PC-9 (cell line): ENCODE measurements around the gene WWC2. TPM values are rescaled to one million over a fixed set of nuclear protein-coding genes. Genes with fewer than 3 reads are reported as not detected.

Experiments
- BruUV-seq: library from RNA; stranded (reverse); fragments of 400-500 nt; replicated peaks from 2 replicates; lab custom pipeline; 2021; lab: Mats Ljungman, UMichigan
- CTCF ChIA-PET: fragments of 300-600 bp; sonication (Branson Sonifier 250); formaldehyde crosslinking; loops from one replicate; lab custom pipeline; 2022; ENCODE audit warnings: antibody characterized with exemption; lab: Charles Lee
- POLR2A ChIA-PET: fragments of 300-600 bp; sonication (Branson Sonifier 250); formaldehyde crosslinking; loops from one replicate; lab custom pipeline; 2022; ENCODE audit warnings: antibody characterized with exemption; ENCODE audit not compliant: unreplicated experiment; lab: Charles Lee
- DNase-seq, 2 experiments: peaks; one replicate each; pipeline versions ENCODE4 v3.0.0 to v3.0.0-alpha.2; 2015 to 2022; ENCODE audit warnings: mixed read lengths in 1 of 2
- H2AFZ ChIP-seq: fragments of 200-600 bp; sonication (generic); 2 replicates; pipeline ENCODE4 v1.8.1; 2017; ENCODE audit warnings: antibody characterized with exemption
- H3F3A ChIP-seq: fragments of 200-600 bp; sonication (generic); 2 replicates; pipeline ENCODE4 v1.8.1; 2017; ENCODE audit warnings: antibody characterized with exemption, mild to moderate bottlenecking, low read depth; ENCODE audit not compliant: insufficient read depth
- H3K27ac ChIP-seq: fragments of 200-600 bp; sonication (generic); 2 replicates; pipeline ENCODE4 v1.6.1; 2016; ENCODE audit warnings: mixed run types
- H3K27me3 ChIP-seq: fragments of 200-600 bp; sonication (generic); 2 replicates; pipeline ENCODE4 v1.6.1; 2016; ENCODE audit warnings: low read depth, mixed run types; ENCODE audit not compliant: insufficient read depth
- H3K36me3 ChIP-seq: fragments of 200-600 bp; sonication (generic); 2 replicates; pipeline ENCODE4 v1.6.1; 2016; ENCODE audit warnings: low read depth, mixed run types
- H3K4me1 ChIP-seq: fragments of 200-600 bp; sonication (generic); replicated peaks from 2 replicates; pipeline ENCODE4 v1.6.1; 2016; ENCODE audit warnings: mixed run types; ENCODE audit not compliant: insufficient read depth
- H3K4me2 ChIP-seq: fragments of 200-600 bp; sonication (generic); 2 replicates; pipeline ENCODE4 v1.6.1; 2017; ENCODE audit warnings: mixed run types
- H3K4me3 ChIP-seq: fragments of 200-600 bp; sonication (generic); 2 replicates; pipeline ENCODE4 v1.6.1; 2016; ENCODE audit warnings: mixed run types
- H3K79me2 ChIP-seq: fragments of 200-600 bp; sonication (generic); 2 replicates; pipeline ENCODE4 v1.6.1; 2017; ENCODE audit warnings: low read depth, mixed run types
- H3K9me2 ChIP-seq: fragments of 200-600 bp; sonication (generic); 2 replicates; pipeline ENCODE4 v1.8.1; 2017; ENCODE audit warnings: mild to moderate bottlenecking; ENCODE audit not compliant: insufficient read depth
- H3K9me3 ChIP-seq: fragments of 200-600 bp; sonication (generic); 2 replicates; pipeline ENCODE4 v1.8.1; 2016; ENCODE audit warnings: low read depth; ENCODE audit not compliant: insufficient read depth
- H4K20me1 ChIP-seq: fragments of 200-600 bp; sonication (generic); 2 replicates; pipeline ENCODE4 v1.8.1; 2017; ENCODE audit not compliant: insufficient read depth
- CTCF ChIP-seq: fragments of 200-600 bp; sonication (generic); conservative IDR thresholded peaks from 2 replicates; pipeline ENCODE4 v1.6.1; 2017; ENCODE audit warnings: mixed run types, antibody characterized with exemption, mild to moderate bottlenecking, moderate library complexity
- EZH2 ChIP-seq: fragments of 200-600 bp; sonication (generic); IDR thresholded peaks from 2 replicates; pipeline ENCODE4 v1.8.0; 2017; ENCODE audit warnings: antibody characterized with exemption, low read depth
- intact Hi-C: fragments of 100-400 bp; cut with micrococcal nuclease; formaldehyde crosslinking; loops from one replicate; pipeline ENCODE4 v1.10.0; 2022; ENCODE audit not compliant: unreplicated experiment
- total RNA-seq: library from RNA; stranded (reverse); gene quantifications from 2 replicates; pipeline ENCODE4 v1.2.3, GENCODE V29; 2021

The WWC2 gene
- total RNA-seq, 1 experiment from 2014 or later, result 42.3 TPM

- Histone ChIP-seq H4K20me1 (no peaks in the 10 kb centered on the region), H3K4me2 (no peak overlapping the region), H3F3A (no peaks in the 10 kb centered on the region), H3K27me3 (no peaks in the 10 kb centered on the region), H3K36me3 (no peaks in the 10 kb centered on the region), H2AFZ (no peak overlapping the region), H3K4me3 (no peak overlapping the region), H3K79me2 (no peaks in the 10 kb centered on the region), H3K4me1 (no peaks in the 10 kb centered on the region), H3K27ac (no peak overlapping the region), H3K9me3 (no peaks in the 10 kb centered on the region), H3K9me2 (no peaks in the 10 kb centered on the region)
- no TSS peak for BruUV-seq
- POLR2A ChIA-PET, result no interaction called here
- CTCF ChIA-PET, result no interaction called here
- DNase-seq, result no peak
- no peak for TF ChIP-seq CTCF
- no peak for TF ChIP-seq EZH2
- intact Hi-C loops, result no loop called here
Observed at GRCh38 chr4:183360161-183360919, 261.3 kb downstream of the WWC2 start.

GRCh38 chr4:183362036-183362435 is 263.0 kb downstream of the WWC2 start:
- Histone ChIP-seq H3K9me2 (no peaks in the 10 kb centered on the region), H3K79me2 (no peaks in the 10 kb centered on the region), H3F3A (no peaks in the 10 kb centered on the region), H3K4me3 (no peak overlapping the region), H4K20me1 (no peaks in the 10 kb centered on the region), H3K36me3 (no peaks in the 10 kb centered on the region), H3K27me3 (no peaks in the 10 kb centered on the region), H3K27ac (no peak overlapping the region), H3K9me3 (no peaks in the 10 kb centered on the region), H3K4me2 (no peak overlapping the region), H2AFZ (no peak overlapping the region), H3K4me1 (no peaks in the 10 kb centered on the region)
- ChIA-PET CTCF (no interaction called here), POLR2A (no interaction called here)
- DNase-seq, result no peak
- no TSS peak for BruUV-seq
- TF ChIP-seq EZH2, result no peak
- TF ChIP-seq CTCF, result no peak
- intact Hi-C loops, result no loop called here

- BruUV-seq, result no TSS peak
- CTCF ChIA-PET, result interaction anchor here (0.6 kb wide), 1 partner anchor 13 kb away, joined by 3 read pairs; no protein-coding TSS in a partner anchor
- no peak overlapping the region for H2AFZ ChIP-seq
Observed at GRCh38 chr4:183362916-183363542, 264.0 kb downstream of the WWC2 start.

More at GRCh38 chr4:183362916-183363542, 264.0 kb downstream of the WWC2 start:
- no peaks in the 10 kb centered on the region for H3K79me2 ChIP-seq
- intact Hi-C loops, result no loop called here
- no peaks in the 10 kb centered on the region for H3K36me3 ChIP-seq
- POLR2A ChIA-PET, result no interaction called here
- no peak overlapping the region for H3K27ac ChIP-seq
- no peaks in the 10 kb centered on the region for H3F3A ChIP-seq
- H3K4me3 ChIP-seq, result no peak overlapping the region
- no peaks in the 10 kb centered on the region for H3K4me1 ChIP-seq
- no peak for DNase-seq
- H3K27me3 ChIP-seq, result no peaks in the 10 kb centered on the region
- no peaks in the 10 kb centered on the region for H3K9me2 ChIP-seq
- H3K9me3 ChIP-seq, result no peaks in the 10 kb centered on the region
- TF ChIP-seq EZH2 (no peak), CTCF (no peak)
- H4K20me1 ChIP-seq, result no peaks in the 10 kb centered on the region
- no peak overlapping the region for H3K4me2 ChIP-seq
